Keratinocyte (primary cell): ENCODE data around the gene CCDC149. TPM values are rescaled to one million over a fixed set of nuclear protein-coding genes. Genes with fewer than 3 reads are reported as not detected.

Experiments
- DNase-seq: peaks from one replicate; pipeline ENCODE4 v3.0.0-alpha.2; 2011; ENCODE audit warnings: low read depth, missing footprints, low spot score
- FAIRE-seq: peaks from 2 replicates; lab custom pipeline; 2011; peaks lifted over from hg19 to GRCh38; lab: Jason Lieb, UNC
- H2AFZ ChIP-seq: 2 replicates; pipeline ENCODE4 v1.6.0; 2012; ENCODE audit warnings: low read length, control low read depth, inconsistent platforms; ENCODE audit not compliant: control insufficient read depth
- H3K27ac ChIP-seq: 2 replicates; pipeline ENCODE4 v1.5.1; 2011; ENCODE audit warnings: low read length; ENCODE audit not compliant: control insufficient read depth, insufficient read depth
- H3K27me3 ChIP-seq: 3 replicates; pipeline ENCODE4 v1.6.0; 2011; ENCODE audit warnings: low read length; ENCODE audit not compliant: control insufficient read depth, insufficient read depth; ENCODE audit errors: extremely low read depth
- H3K36me3 ChIP-seq, 2 experiments: 2 replicates in 1 of 2; 3 replicates in 1 of 2; pipeline ENCODE4 v1.5.1; 2011; ENCODE audit warnings: low read length in 2 of 2, mild to moderate bottlenecking in 1 of 2; ENCODE audit not compliant: control insufficient read depth in 2 of 2, insufficient read depth in 2 of 2; ENCODE audit errors: extremely low read depth in 1 of 2
- H3K4me1 ChIP-seq: 3 replicates; pipeline ENCODE4 v1.5.1; 2011; ENCODE audit warnings: low read length; ENCODE audit not compliant: control insufficient read depth, insufficient read depth; ENCODE audit errors: extremely low read depth
- H3K4me2 ChIP-seq: 3 replicates; pipeline ENCODE4 v1.6.0; 2011; ENCODE audit warnings: low read depth, low read length; ENCODE audit not compliant: control insufficient read depth, insufficient read depth; ENCODE audit errors: extremely low read depth
- H3K4me3 ChIP-seq, 3 experiments: fragments of 200-600 bp in 1 of 3; sonication (generic) in 1 of 3; 2 replicates in 2 of 3; 3 replicates in 1 of 3; pipeline ENCODE4 v1.5.1; 2011 to 2016; ENCODE audit warnings: low read length in 3 of 3, mild to moderate bottlenecking in 3 of 3, control low read depth in 2 of 3, inconsistent platforms in 1 of 3, low read depth in 1 of 3, mixed read lengths in 1 of 3, mixed run types in 1 of 3, moderate library complexity in 1 of 3; ENCODE audit not compliant: control insufficient read depth in 2 of 3, insufficient read depth in 2 of 3; ENCODE audit errors: extremely low read depth in 1 of 3
- H3K79me2 ChIP-seq: 2 replicates; pipeline ENCODE4 v1.6.0; 2012; ENCODE audit warnings: low read length; ENCODE audit not compliant: control insufficient read depth, insufficient read depth
- H3K9ac ChIP-seq: 3 replicates; pipeline ENCODE4 v1.6.0; 2011; ENCODE audit warnings: low read length; ENCODE audit not compliant: control insufficient read depth, insufficient read depth; ENCODE audit errors: extremely low read depth
- H3K9me1 ChIP-seq: 3 replicates; pipeline ENCODE4 v1.6.0; 2011; ENCODE audit warnings: low read length; ENCODE audit not compliant: control insufficient read depth, insufficient read depth; ENCODE audit errors: extremely low read depth
- H3K9me3 ChIP-seq: 2 replicates; pipeline ENCODE4 v1.5.1; 2012; ENCODE audit warnings: low read depth, low read length; ENCODE audit not compliant: control insufficient read depth
- H4K20me1 ChIP-seq: 3 replicates; pipeline ENCODE4 v1.6.0; 2011; ENCODE audit warnings: low read length; ENCODE audit not compliant: control insufficient read depth, insufficient read depth; ENCODE audit errors: extremely low read depth
- EZH2 ChIP-seq: IDR thresholded peaks from one replicate; pipeline ENCODE4 v1.6.1; 2012; ENCODE audit warnings: inconsistent platforms, mild to moderate bottlenecking, low read length, moderate library complexity
- dilution Hi-C: fragments of 300-500 bp; cut with MboI; formaldehyde crosslinking; loops from one replicate; pipeline ENCODE4 v1.7.0; 2020; ENCODE audit warnings: low sequenced_read_pairs; ENCODE audit not compliant: extremely low pct_ligation_motif_present
- polyA plus RNA-seq, 5 experiments: library from polyadenylated mRNA; depleted of rRNA in 3 of 5; stranded (reverse) in 3 of 5; stranded (forward) in 1 of 5; unstranded in 1 of 5; fragments of >200 nt; gene quantifications; 1 replicate in 1 of 5; 2 replicates in 3 of 5; 3 replicates in 1 of 5; pipeline versions ENCODE4 v1.2.1 to v1.2.3, GENCODE V29; 2011 to 2012; ENCODE audit warnings: missing spikeins in 2 of 5, low read depth in 1 of 5, low replicate concordance in 1 of 5
- TF ChIP-seq, protein P1 (sequence below), 3 experiments: IDR thresholded peaks in 1 of 3; conservative IDR thresholded peaks in 1 of 3; optimal IDR thresholded peaks in 1 of 3; 2 replicates in 2 of 3; 3 replicates in 1 of 3; pipeline versions ENCODE3 to v1.5.1; 2011; ENCODE audit warnings: low read length in 3 of 3, mild to moderate bottlenecking in 3 of 3, moderate library complexity in 2 of 3, control low read depth in 1 of 3, inconsistent platforms in 1 of 3; ENCODE audit not compliant: insufficient read depth in 2 of 3; ENCODE audit errors: extremely low read depth in 1 of 3

Gene CCDC149
- polyA plus RNA-seq, 1 donor (not counting 4 experiments of a cell fraction or from before 2014, with no cell fraction given): 2.1 TPM

DNA sequence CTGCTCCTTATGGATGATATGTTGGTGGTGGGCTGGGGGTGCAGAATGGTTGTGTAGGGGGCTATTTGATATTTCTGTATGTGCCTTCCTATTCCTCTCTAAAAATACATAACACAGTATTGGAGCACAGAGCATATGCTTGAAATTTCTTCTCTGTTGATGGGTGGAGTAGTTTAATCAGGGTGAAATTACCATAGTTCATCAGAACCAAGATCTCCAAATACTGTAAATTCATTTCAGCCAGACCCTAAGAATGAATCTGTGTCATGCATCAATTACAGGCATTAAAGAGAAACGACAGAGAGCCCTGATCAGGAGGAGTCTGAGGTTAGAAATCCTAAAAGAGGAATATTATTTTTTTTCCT lies 25.1 kb upstream of the CCDC149 start:
- peaks cover 2% of the 10 kb centered on the region for H3K9me3 ChIP-seq
- H3K4me1 ChIP-seq: no peaks in the 10 kb centered on the region
- dilution Hi-C loops: no loop called here
- H3K27ac ChIP-seq: no peak overlapping the region
- DNase-seq: no peak
- H3K4me3 ChIP-seq: no peak overlapping the region
- H3K27me3 ChIP-seq: peaks cover 3% of the 10 kb centered on the region
- H3K4me2 ChIP-seq: no peak overlapping the region
- H3K79me2 ChIP-seq: no peaks in the 10 kb centered on the region
- TF ChIP-seq, protein P1, sequence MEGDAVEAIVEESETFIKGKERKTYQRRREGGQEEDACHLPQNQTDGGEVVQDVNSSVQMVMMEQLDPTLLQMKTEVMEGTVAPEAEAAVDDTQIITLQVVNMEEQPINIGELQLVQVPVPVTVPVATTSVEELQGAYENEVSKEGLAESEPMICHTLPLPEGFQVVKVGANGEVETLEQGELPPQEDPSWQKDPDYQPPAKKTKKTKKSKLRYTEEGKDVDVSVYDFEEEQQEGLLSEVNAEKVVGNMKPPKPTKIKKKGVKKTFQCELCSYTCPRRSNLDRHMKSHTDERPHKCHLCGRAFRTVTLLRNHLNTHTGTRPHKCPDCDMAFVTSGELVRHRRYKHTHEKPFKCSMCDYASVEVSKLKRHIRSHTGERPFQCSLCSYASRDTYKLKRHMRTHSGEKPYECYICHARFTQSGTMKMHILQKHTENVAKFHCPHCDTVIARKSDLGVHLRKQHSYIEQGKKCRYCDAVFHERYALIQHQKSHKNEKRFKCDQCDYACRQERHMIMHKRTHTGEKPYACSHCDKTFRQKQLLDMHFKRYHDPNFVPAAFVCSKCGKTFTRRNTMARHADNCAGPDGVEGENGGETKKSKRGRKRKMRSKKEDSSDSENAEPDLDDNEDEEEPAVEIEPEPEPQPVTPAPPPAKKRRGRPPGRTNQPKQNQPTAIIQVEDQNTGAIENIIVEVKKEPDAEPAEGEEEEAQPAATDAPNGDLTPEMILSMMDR (optimal IDR thresholded peaks at IDR 0.05 in 1 of 3, IDR thresholded peaks at IDR 0.05 in 1 of 3, conservative IDR thresholded peaks at IDR 0.05 in 1 of 3; ENCODE audit: extremely low read depth in 1 of 3, insufficient read depth in 2 of 3, low read length in 3 of 3): no peak
- no peak for TF ChIP-seq EZH2
- H2AFZ ChIP-seq: no peak overlapping the region
- H4K20me1 ChIP-seq: no peaks in the 10 kb centered on the region
- no peak for FAIRE-seq
- no peaks in the 10 kb centered on the region for H3K36me3 ChIP-seq
- H3K9me1 ChIP-seq: no peaks in the 10 kb centered on the region
- H3K9ac ChIP-seq: no peak overlapping the region

GRCh38 chr4:24937176-24937916 lies 24.5 kb upstream of the CCDC149 start:
- H3K9ac ChIP-seq: no peak overlapping the region
- H3K27me3 ChIP-seq: peaks cover 5% of the 10 kb centered on the region
- no peak overlapping the region for H3K4me2 ChIP-seq
- no peaks in the 10 kb centered on the region for H3K79me2 ChIP-seq
- FAIRE-seq (no peak), DNase-seq (no peak)
- no peaks in the 10 kb centered on the region for H4K20me1 ChIP-seq
- dilution Hi-C loops: no loop called here
- H2AFZ ChIP-seq: no peak overlapping the region
- H3K36me3 ChIP-seq: no peaks in the 10 kb centered on the region
- no peaks in the 10 kb centered on the region for H3K4me1 ChIP-seq
- H3K4me3 ChIP-seq: no peak overlapping the region
- no peak for TF ChIP-seq EZH2
- TF ChIP-seq, protein P1 (optimal IDR thresholded peaks at IDR 0.05 in 1 of 3, IDR thresholded peaks at IDR 0.05 in 1 of 3, conservative IDR thresholded peaks at IDR 0.05 in 1 of 3; ENCODE audit: extremely low read depth in 1 of 3, insufficient read depth in 2 of 3, low read length in 3 of 3): no peak
- H3K9me1 ChIP-seq: no peaks in the 10 kb centered on the region
- no peak overlapping the region for H3K27ac ChIP-seq
- H3K9me3 ChIP-seq: peaks cover 2% of the 10 kb centered on the region
